SK-N-SH (cell line): ENCODE results near the gene ATG2B. TPM values are rescaled to one million over a fixed set of nuclear protein-coding genes. Genes with fewer than 3 reads are reported as not detected.

Experiments
- CTCF ChIA-PET: fragments of 300-600, 350-600 bp; formaldehyde crosslinking; extraction: SDS; loops from one replicate; lab custom pipeline; 2021; lab: Yijun Ruan, JAX
- POLR2A ChIA-PET: fragments of 350-600 bp; sonication (Branson Sonifier 250); formaldehyde crosslinking; extraction: SDS; loops from one replicate; lab custom pipeline; 2020; ENCODE audit warnings: antibody characterized with exemption, inconsistent platforms; lab: Yijun Ruan, JAX
- DNase-seq: peaks from one replicate; pipeline ENCODE4 v3.0.0; 2012
- H2AFZ ChIP-seq: fragments of 200-600 bp; sonication (generic); 2 replicates; pipeline ENCODE4 v1.8.1; 2016; ENCODE audit warnings: antibody characterized with exemption, mild to moderate bottlenecking, low read depth
- H3F3A ChIP-seq: fragments of 200-600 bp; sonication (generic); replicated peaks from 2 replicates; pipeline ENCODE3; 2016; ENCODE audit warnings: antibody characterized with exemption, mild to moderate bottlenecking; ENCODE audit not compliant: insufficient read depth
- H3K27ac ChIP-seq, 2 experiments: fragments of 200-500 bp in 1 of 2; fragments of 200-600 bp in 1 of 2; sonication (Bioruptor generic) in 1 of 2; sonication (generic), shearing (Covaris generic) in 1 of 2; 2 replicates each; pipeline versions ENCODE4 v1.5.1 to v1.6.1; 2014 to 2016; ENCODE audit warnings: low read depth in 2 of 2, inconsistent platforms in 1 of 2, low read length in 1 of 2, mild to moderate bottlenecking in 1 of 2, mixed read lengths in 1 of 2
- H3K27me3 ChIP-seq: fragments of 200-600 bp; sonication (generic), shearing (Covaris generic); 2 replicates; pipeline ENCODE4 v1.6.1; 2016; ENCODE audit warnings: mixed run types; ENCODE audit not compliant: insufficient read depth
- H3K36me3 ChIP-seq, 2 experiments: fragments of 200-500 bp in 1 of 2; fragments of 200-600 bp in 1 of 2; sonication (Bioruptor generic) in 1 of 2; sonication (generic) in 1 of 2; replicated peaks in 1 of 2; 2 replicates each; pipeline versions ENCODE3 to v1.5.1; 2014 to 2016; ENCODE audit warnings: low read length in 1 of 2, mild to moderate bottlenecking in 1 of 2; ENCODE audit not compliant: insufficient read depth in 2 of 2, control insufficient read depth in 1 of 2
- H3K4me1 ChIP-seq, 2 experiments: fragments of 200-500 bp in 1 of 2; fragments of 200-600 bp in 1 of 2; sonication (Bioruptor generic) in 1 of 2; sonication (generic), shearing (Covaris generic) in 1 of 2; 2 replicates each; pipeline versions ENCODE4 v1.5.1 to v1.6.1; 2014 to 2016; ENCODE audit warnings: low read depth in 1 of 2, low read length in 1 of 2, mixed run types in 1 of 2; ENCODE audit not compliant: insufficient read depth in 2 of 2, control insufficient read depth in 1 of 2
- H3K4me2 ChIP-seq: fragments of 200-600 bp; sonication (generic), shearing (Covaris generic); 2 replicates; pipeline ENCODE4 v1.6.1; 2017; ENCODE audit warnings: mixed run types
- H3K4me3 ChIP-seq, 2 experiments: fragments of 200-500 bp in 1 of 2; fragments of 200-600 bp in 1 of 2; sonication (Bioruptor generic) in 1 of 2; sonication (generic), shearing (Covaris generic) in 1 of 2; 2 replicates each; pipeline versions ENCODE4 v1.5.1 to v1.8.1; 2014 to 2016; ENCODE audit warnings: low read depth in 2 of 2, inconsistent platforms in 1 of 2, low read length in 1 of 2, mild to moderate bottlenecking in 1 of 2, mixed read lengths in 1 of 2, moderate library complexity in 1 of 2
- H3K79me2 ChIP-seq: fragments of 200-600 bp; sonication (generic); 2 replicates; pipeline ENCODE4 v1.8.1; 2017; ENCODE audit warnings: mild to moderate bottlenecking; ENCODE audit not compliant: insufficient read depth
- H3K9ac ChIP-seq: fragments of 200-600 bp; sonication (generic); 2 replicates; pipeline ENCODE4 v1.6.1; 2017; ENCODE audit warnings: mixed run types
- H3K9me2 ChIP-seq: fragments of 200-600 bp; sonication (generic); 2 replicates; pipeline ENCODE4 v1.6.1; 2017; ENCODE audit warnings: mixed run types
- H3K9me3 ChIP-seq: fragments of 200-600 bp; sonication (generic); 2 replicates; pipeline ENCODE4 v1.6.1; 2017; ENCODE audit warnings: mixed run types, mild to moderate bottlenecking, moderate library complexity
- H4K20me1 ChIP-seq: fragments of 200-600 bp; sonication (generic); 2 replicates; pipeline ENCODE4 v1.6.1; 2017; ENCODE audit warnings: mild to moderate bottlenecking, mixed run types; ENCODE audit not compliant: insufficient read depth
- CHD2 ChIP-seq: fragments of 150-350 bp; IDR thresholded peaks from 2 replicates; pipeline ENCODE4 v1.6.1; 2018; ENCODE audit warnings: low read length; ENCODE audit not compliant: partially characterized antibody
- CTCF ChIP-seq: fragments of 200-600 bp; sonication (generic); IDR thresholded peaks from 2 replicates; pipeline ENCODE4 v1.6.1; 2017; ENCODE audit warnings: antibody characterized with exemption, mild to moderate bottlenecking, moderate library complexity
- ELF1 ChIP-seq: IDR thresholded peaks from 2 replicates; pipeline ENCODE4 v1.4.0; 2012
- EP300 ChIP-seq, 2 experiments: IDR thresholded peaks; 2 replicates each; pipeline versions ENCODE4 v1.4.0 to v1.6.1; 2012; ENCODE audit warnings: borderline replicate concordance in 1 of 2, low read depth in 1 of 2, low read length in 1 of 2
- EZH2phosphoT487 ChIP-seq: fragments of 200-600 bp; sonication (generic); IDR thresholded peaks from 2 replicates; pipeline ENCODE4 v1.6.1; 2017; ENCODE audit warnings: low read depth, mixed run types, mild to moderate bottlenecking, antibody characterized with exemption, moderate library complexity, borderline replicate concordance
- FOXJ3 ChIP-seq: sonication (generic); formaldehyde crosslinking; IDR thresholded peaks from 2 replicates; pipeline ENCODE4 v1.5.1; 2020; ENCODE audit warnings: mild to moderate bottlenecking, missing genetic modification reagents
- JUND ChIP-seq: IDR thresholded peaks from 2 replicates; pipeline ENCODE4 v1.4.0; 2012
- MXI1 ChIP-seq: IDR thresholded peaks from 2 replicates; pipeline ENCODE4 v1.6.1; 2012; ENCODE audit warnings: mild to moderate bottlenecking, low read depth, low read length, improper control_type of control experiment
- NFIC ChIP-seq: IDR thresholded peaks from 2 replicates; pipeline ENCODE4 v1.4.0; 2012; ENCODE audit warnings: borderline replicate concordance
- NRF1 ChIP-seq: IDR thresholded peaks from 2 replicates; pipeline ENCODE4 v1.6.1; 2012; ENCODE audit warnings: low read depth, mild to moderate bottlenecking, low read length
- PBX3 ChIP-seq: IDR thresholded peaks from 2 replicates; pipeline ENCODE4; 2012
- POLR2AphosphoS5 ChIP-seq: IDR thresholded peaks from 2 replicates; pipeline ENCODE4 v1.6.1; 2012; ENCODE audit warnings: low read depth, low read length
- REST ChIP-seq: IDR thresholded peaks from 2 replicates; pipeline ENCODE4 v1.6.1; 2012; ENCODE audit warnings: mild to moderate bottlenecking, low read depth, low read length, moderate library complexity
- SMC3 ChIP-seq: IDR thresholded peaks from 2 replicates; pipeline ENCODE4 v1.6.1; 2012; ENCODE audit warnings: low read depth, low read length, improper control_type of control experiment
- TCF12 ChIP-seq: IDR thresholded peaks from 2 replicates; pipeline ENCODE4 v1.4.0; 2012
- USF1 ChIP-seq: IDR thresholded peaks from 2 replicates; pipeline ENCODE4 v1.4.0; 2012; ENCODE audit warnings: low read depth, borderline replicate concordance
- USF2 ChIP-seq: fragments of 150-350 bp; IDR thresholded peaks from 2 replicates; pipeline ENCODE4 v1.6.1; 2017; ENCODE audit warnings: antibody characterized with exemption, low read length, low read depth, borderline replicate concordance
- WGBS: methylation state at CpG from one replicate; pipeline ENCODE4 v1.1.6; 2017; ENCODE audit warnings: low lambda C conversion rate; 5-methylcytosine and 5-hydroxymethylcytosine counted together
- polyA plus RNA-seq, 3 experiments: library from polyadenylated mRNA; depleted of rRNA; stranded (reverse); fragments of >200 nt; gene quantifications; 2 replicates each; pipeline ENCODE4 v1.2.3, GENCODE V29; 2012

Gene ATG2B
- polyA plus RNA-seq, 1 of the 3 experiments (the other 2 are of a cell fraction): 5.8 TPM

- CTCF ChIA-PET: no interaction called here
- H3K27ac ChIP-seq: no peak overlapping the region
- H3K27me3 ChIP-seq: no peaks in the 10 kb centered on the region
- peaks cover 0 to 2% of the 10 kb centered on the region in 2 experiments; a peak in 2 of 4 replicates for H3K4me1 ChIP-seq
- 55% methylated on average over 1 of the region's 1 CpG for WGBS
- H3K4me3 ChIP-seq: no peak overlapping the region
- no peak overlapping the region for H2AFZ ChIP-seq
- no peaks in the 10 kb centered on the region for H4K20me1 ChIP-seq
- H3F3A ChIP-seq: peaks cover 4% of the 10 kb centered on the region
- no peaks in the 10 kb centered on the region for H3K9me3 ChIP-seq
- H3K36me3 ChIP-seq: peaks cover 43 to 56% of the 10 kb centered on the region in 2 experiments
- H3K79me2 ChIP-seq: no peaks in the 10 kb centered on the region; the same call in none of the 2 replicates
- POLR2A ChIA-PET: no interaction called here
- no peak for DNase-seq
- no peak overlapping the region for H3K9ac ChIP-seq
- TF ChIP-seq FOXJ3 (CRISPR knock-in tag): no peak
- no peak for TF ChIP-seq CHD2
- TF ChIP-seq SMC3: no peak
- TF ChIP-seq POLR2AphosphoS5: no peak
- no peak for TF ChIP-seq USF1
- TF ChIP-seq EZH2phosphoT487: no peak
- TF ChIP-seq NRF1: no peak
- TF ChIP-seq EP300 (IDR thresholded peaks at IDR 0.05; ENCODE audit: borderline replicate concordance in 1 of 2, low read depth in 1 of 2, low read length in 1 of 2): no peak
- no peak for TF ChIP-seq ELF1
- no peak for TF ChIP-seq PBX3
- no peak for TF ChIP-seq JUND
- TF ChIP-seq MXI1: no peak
- TF ChIP-seq REST: no peak
- TF ChIP-seq USF2: no peak
- TF ChIP-seq TCF12: no peak
- no peak for TF ChIP-seq CTCF
- TF ChIP-seq NFIC: no peak
- TF ChIP-seq, all 33 proteins: peak for 0
- H3K4me2 ChIP-seq: no peak overlapping the region
- H3K9me2 ChIP-seq: no peaks in the 10 kb centered on the region
These were observed 20.9 kb upstream of the ATG2B start for GRCh38 chr14:96384053-96384452.
